Stimulated activated CD8-positive, alpha-beta memory T cell treated with anti-CD3 and anti-CD28 coated beads, Interleukin-15, amount 100 ng/mL, for 1 hour (primary cell): Measurements from ENCODE around the gene SEMA5B.

ENCODE experiments used
- DNase-seq: peaks from one replicate; pipeline ENCODE4 v3.0.0-alpha.2; 2020; ENCODE audit warnings: low read depth

The SEMA5B gene

GRCh38 chr3:122992676-122993075 lies 34.9 kb downstream of the SEMA5B start:
- DNase-seq, result no peak

GRCh38 chr3:122992133-122992532 lies 35.4 kb downstream of the SEMA5B start:
- DNase-seq, result no peak

GRCh38 chr3:122991236-122991985 lies 36.2 kb downstream of the SEMA5B start:
- DNase-seq, result no peak

GRCh38 chr3:122989856-122990575 lies 37.5 kb downstream of the SEMA5B start:
- DNase-seq, result no peak

- no peak for DNase-seq
Observed at GRCh38 chr3:122988508-122988907, 39.1 kb downstream of the SEMA5B start.

- DNase-seq, result no peak
Observed at GRCh38 chr3:122987736-122988319, 39.7 kb downstream of the SEMA5B start.

- DNase-seq, result no peak
Observed at GRCh38 chr3:122987231-122987630, 40.3 kb downstream of the SEMA5B start.

GRCh38 chr3:122986693-122987179 lies 40.8 kb downstream of the SEMA5B start:
- no peak for DNase-seq

- no peak for DNase-seq
Observed at GRCh38 chr3:122985539-122985938, 42.0 kb downstream of the SEMA5B start.

- no peak for DNase-seq
Observed at GRCh38 chr3:122984650-122985049, 42.9 kb downstream of the SEMA5B start.

- DNase-seq, result no peak
Observed at GRCh38 chr3:122984007-122984406, 43.6 kb downstream of the SEMA5B start.

- no peak for DNase-seq
Observed at GRCh38 chr3:122982216-122983185, 45.1 kb downstream of the SEMA5B start.

- no peak for DNase-seq
Observed at GRCh38 chr3:122979211-122979610, 48.4 kb downstream of the SEMA5B start.

- DNase-seq, result no peak
Observed at GRCh38 chr3:122978569-122978968, 49.0 kb downstream of the SEMA5B start.

- no peak for DNase-seq
Observed at GRCh38 chr3:122977746-122978466, 49.7 kb downstream of the SEMA5B start.

GRCh38 chr3:122975924-122976293 lies 51.7 kb downstream of the SEMA5B start:
- no peak for DNase-seq

GRCh38 chr3:122975163-122975923 lies 52.2 kb downstream of the SEMA5B start:
- no peak for DNase-seq

- DNase-seq, result no peak
Observed at GRCh38 chr3:122974764-122975162, 52.8 kb downstream of the SEMA5B start.

- DNase-seq, result no peak
Observed at GRCh38 chr3:122973893-122974615, 53.5 kb downstream of the SEMA5B start.

- no peak for DNase-seq
Observed at GRCh38 chr3:122972141-122972540, 55.4 kb downstream of the SEMA5B start.
